Duodenal mucosa (tissue), 2 donors: ENCODE measurements around the gene TIAL1.
"Not testable (repeated sequence)": the region's sequence is repeated elsewhere in the genome, so short reads cannot be mapped to it uniquely, and the experiment has no call there.

Source experiments
- H3K27ac ChIP-seq: one replicate; pipeline ENCODE4 v1.7.0; 2013; ENCODE audit warnings: low read depth, low read length
- H3K27me3 ChIP-seq, 2 donors: one replicate each; pipeline ENCODE4 v1.7.0; 2013; ENCODE audit warnings: low read length in 2 of 2, control low read depth in 1 of 2; ENCODE audit not compliant: insufficient read depth in 2 of 2, control insufficient read depth in 1 of 2
- H3K36me3 ChIP-seq, 2 donors: one replicate each; pipeline ENCODE4 v1.7.0; 2013; ENCODE audit warnings: low read length in 2 of 2, control low read depth in 1 of 2; ENCODE audit not compliant: insufficient read depth in 2 of 2, control insufficient read depth in 1 of 2
- H3K4me1 ChIP-seq, 2 donors: one replicate each; pipeline ENCODE4 v1.7.0; 2013; ENCODE audit warnings: low read length in 2 of 2, control low read depth in 1 of 2; ENCODE audit not compliant: insufficient read depth in 2 of 2, control insufficient read depth in 1 of 2
- H3K4me3 ChIP-seq, 2 donors: one replicate each; pipeline ENCODE4 v1.7.0; 2013; ENCODE audit warnings: low read length in 2 of 2, low read depth in 1 of 2
- H3K9ac ChIP-seq, 2 donors: one replicate each; pipeline ENCODE4 v1.7.0; 2013; ENCODE audit warnings: low read length in 2 of 2, low read depth in 1 of 2
- H3K9me3 ChIP-seq, 2 donors: one replicate each; pipeline ENCODE4 v1.7.0; 2013; ENCODE audit warnings: low read length in 2 of 2, control low read depth in 1 of 2; ENCODE audit not compliant: control insufficient read depth in 1 of 2

Gene TIAL1

DNA sequence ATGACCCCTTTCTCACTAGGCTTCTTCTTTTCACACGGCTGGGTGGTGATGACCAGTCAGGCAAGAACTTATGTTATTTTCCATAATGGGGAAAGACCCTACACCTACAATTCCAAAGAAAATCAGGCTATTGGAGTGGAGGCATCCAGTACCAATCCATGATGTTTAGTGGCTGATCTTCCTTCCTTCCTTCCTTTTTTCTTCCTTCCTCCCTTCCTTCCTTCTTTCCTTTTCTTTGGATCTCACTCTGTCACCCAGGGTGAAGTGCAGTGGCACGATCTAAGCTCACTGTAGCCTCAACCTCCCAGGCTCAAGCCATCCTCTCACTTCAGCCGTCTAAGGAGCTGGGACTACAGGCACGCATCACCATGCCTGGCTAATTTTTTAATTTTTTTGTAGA, 56.7 kb downstream of the TIAL1 start:
- H3K27ac ChIP-seq, result no peak overlapping the region
- H3K9me3 ChIP-seq, result no peaks in the 10 kb centered on the region
- peak overlapping the region in 1 of 2 donors; percentile 81 for H3K4me3 ChIP-seq
- peaks cover 20 to 27% of the 10 kb centered on the region in 2 donors for H3K4me1 ChIP-seq
- H3K36me3 ChIP-seq, result no peaks in the 10 kb centered on the region
- H3K27me3 ChIP-seq, result no peaks in the 10 kb centered on the region
- no peak overlapping the region for H3K9ac ChIP-seq

DNA sequence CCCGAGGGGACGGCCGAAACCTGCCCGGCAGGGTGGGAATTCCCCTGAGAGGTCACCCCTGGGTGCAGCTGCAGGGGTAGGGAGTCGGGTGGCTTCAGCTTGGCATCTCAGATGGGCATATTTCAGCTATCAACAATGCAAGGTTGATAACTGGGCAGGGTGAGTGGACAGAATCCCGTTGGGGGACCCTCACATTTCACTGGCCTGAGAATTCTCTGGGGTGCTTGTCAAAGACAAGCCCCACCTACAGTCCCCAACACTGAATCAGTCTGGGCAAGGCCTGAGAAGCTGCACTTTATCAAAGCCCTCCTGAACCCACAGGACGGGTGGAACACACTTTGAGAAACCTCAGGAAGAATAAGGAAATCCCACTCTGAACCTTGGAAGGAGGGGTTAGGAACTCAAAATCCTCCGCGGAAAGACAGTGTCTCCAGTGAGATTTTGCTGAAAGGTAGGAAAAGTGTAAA, 57.4 kb downstream of the TIAL1 start:
- no peak overlapping the region for H3K27ac ChIP-seq
- H3K9ac ChIP-seq, result peak overlapping the region in 1 of 2 donors; percentile 38
- H3K4me1 ChIP-seq, result peaks cover 20 to 27% of the 10 kb centered on the region in 2 donors

DNA sequence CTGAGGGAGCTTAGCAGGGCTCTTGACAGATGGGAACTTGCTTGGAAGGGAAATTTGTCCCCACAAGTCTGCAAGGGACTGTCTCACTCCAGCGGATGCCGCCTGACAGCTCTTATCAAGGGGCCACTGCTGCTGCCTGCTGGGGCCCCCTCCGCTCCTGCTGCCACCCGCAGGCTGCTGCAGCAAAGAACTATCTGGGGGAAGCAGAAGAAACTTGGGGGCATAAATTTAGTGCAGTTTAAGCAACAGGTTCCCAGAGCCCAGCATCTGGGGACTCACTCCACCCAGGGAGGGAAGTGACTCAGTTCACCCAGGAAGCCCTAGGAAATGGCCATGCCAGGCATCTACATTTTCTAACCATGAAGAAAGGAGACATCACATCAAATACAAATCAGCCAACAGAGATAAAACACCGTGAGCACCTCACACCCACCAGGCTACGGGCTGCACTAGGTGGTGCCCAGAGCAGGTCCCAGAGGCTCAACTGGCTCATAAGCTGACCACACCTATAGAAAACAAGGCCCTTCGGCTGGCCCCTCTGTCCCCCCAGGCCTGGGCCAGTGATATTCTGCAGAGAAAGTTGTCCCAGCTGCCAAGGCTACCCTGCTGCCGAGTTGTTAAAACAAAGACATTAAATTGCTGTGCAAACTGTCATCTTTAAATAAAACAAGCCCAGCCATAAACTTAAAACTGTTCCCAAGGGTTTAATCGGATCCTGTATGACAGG, 58.0 kb downstream of the TIAL1 start:
- Histone ChIP-seq H3K9me3 (no peaks in the 10 kb centered on the region), H3K9ac (peak overlapping the region in 1 of 2 donors; percentile 38), H3K36me3 (no peaks in the 10 kb centered on the region), H3K27ac (no peak overlapping the region), H3K4me3 (peak overlapping the region; percentile 9 to 43), H3K4me1 (peaks cover 20 to 25% of the 10 kb centered on the region in 2 donors), H3K27me3 (no peaks in the 10 kb centered on the region)

More for the DNA sequence above, 57.4 kb downstream of the TIAL1 start:
- H3K27me3 ChIP-seq, result no peaks in the 10 kb centered on the region
- H3K9me3 ChIP-seq, result no peaks in the 10 kb centered on the region
- no peaks in the 10 kb centered on the region for H3K36me3 ChIP-seq
- peak overlapping the region; percentile 9 to 43 for H3K4me3 ChIP-seq

DNA sequence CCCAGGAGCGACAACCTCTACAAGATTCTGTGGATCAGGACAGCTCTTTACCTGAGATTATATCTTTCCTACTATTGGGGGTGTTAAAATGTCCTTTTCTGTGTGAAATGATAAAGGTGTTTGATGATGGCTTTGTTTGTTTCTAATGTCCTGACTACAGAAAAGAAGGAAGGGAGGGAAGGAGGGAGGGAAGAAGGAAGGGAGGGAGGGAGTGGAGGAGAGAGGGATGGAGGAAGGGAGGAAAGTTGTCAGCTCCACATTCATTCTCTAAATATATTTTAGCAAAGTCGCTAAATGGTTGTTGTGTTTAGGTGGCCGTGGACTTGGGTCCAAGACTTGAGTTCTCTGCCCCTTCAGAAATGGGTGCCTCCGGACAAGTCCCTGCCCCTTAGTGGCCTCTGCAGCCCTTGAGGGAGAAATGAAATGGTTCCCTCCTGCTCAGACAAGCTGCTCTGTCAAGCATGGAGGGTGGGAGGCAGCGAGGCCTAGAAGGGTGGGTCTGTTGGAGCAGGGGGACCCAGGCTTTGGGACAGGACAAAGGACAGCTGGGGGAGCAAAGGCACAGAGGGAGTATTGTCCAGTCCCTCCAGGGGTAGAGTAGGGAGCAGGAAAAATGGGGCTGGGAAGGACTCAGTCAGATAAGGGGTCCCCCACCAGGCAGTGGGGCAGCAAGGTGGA, 58.7 kb downstream of the TIAL1 start:
- Histone ChIP-seq H3K9ac (no peak overlapping the region), H3K4me3 (no peak overlapping the region), H3K4me1 (peaks cover 20 to 23% of the 10 kb centered on the region in 2 donors), H3K27ac (no peak overlapping the region), H3K9me3 (no peaks in the 10 kb centered on the region), H3K27me3 (no peaks in the 10 kb centered on the region), H3K36me3 (no peaks in the 10 kb centered on the region)

DNA sequence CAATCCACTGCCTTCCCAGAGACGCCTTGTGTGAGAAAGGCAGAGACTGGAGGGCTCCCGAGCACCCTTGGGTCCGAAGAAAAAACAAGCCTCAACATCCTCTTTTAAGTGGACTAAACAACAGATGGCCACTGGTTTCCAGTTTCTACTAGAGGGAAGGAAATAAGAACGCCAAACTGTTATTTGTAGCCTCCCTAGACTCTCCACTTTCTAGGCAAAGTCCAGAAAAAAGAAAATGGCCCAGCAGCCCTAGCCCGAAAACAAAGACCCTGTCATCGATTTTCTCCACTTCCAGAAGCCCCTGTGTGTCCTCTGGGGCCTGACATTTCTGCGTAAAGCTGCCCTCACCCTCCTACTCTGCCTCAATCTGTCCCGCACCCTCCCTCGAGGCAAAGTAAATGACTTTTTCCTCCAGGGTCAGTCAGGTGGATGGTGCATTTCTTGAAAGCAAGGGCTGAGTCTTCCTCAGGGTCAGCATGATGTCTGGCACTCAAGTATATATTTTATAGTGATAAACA, 60.2 kb downstream of the TIAL1 start:
- peak overlapping the region in 1 of 2 donors; percentile 2 for H3K9ac ChIP-seq
- peaks cover 16 to 23% of the 10 kb centered on the region in 2 donors for H3K4me1 ChIP-seq

DNA sequence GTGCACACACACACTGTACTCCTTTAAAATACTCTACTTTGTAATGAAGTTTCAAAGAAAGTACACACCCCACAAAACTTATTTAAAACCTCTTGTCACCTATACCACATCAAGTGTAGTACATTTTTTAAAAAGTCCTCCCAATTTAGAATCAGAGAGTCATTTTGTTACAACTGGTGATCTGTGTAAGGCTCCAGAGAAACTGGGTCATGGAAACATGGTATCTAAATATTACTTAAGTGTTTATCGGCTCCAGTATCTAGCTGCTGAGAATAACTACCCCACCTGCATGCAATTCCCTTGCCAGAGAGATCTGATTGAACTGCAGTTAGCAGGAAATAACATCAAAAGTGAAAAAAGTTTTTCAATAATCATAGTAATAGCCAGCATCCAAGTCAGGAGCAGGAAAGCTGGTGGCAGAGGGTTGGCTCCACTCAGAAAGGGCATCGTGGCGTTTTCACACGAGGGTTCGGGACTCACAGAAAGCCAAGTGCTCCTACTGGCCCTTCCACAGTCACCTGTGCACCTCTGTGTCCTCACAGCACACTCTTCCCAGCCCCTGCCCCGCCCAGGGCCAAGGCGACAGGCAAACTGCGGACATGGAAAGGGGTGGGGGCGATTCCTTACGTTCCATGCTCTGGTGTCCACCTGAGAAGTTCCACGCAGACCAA, 60.8 kb downstream of the TIAL1 start:
- no peak overlapping the region for H3K27ac ChIP-seq
- H3K9me3 ChIP-seq, result no peaks in the 10 kb centered on the region
- peak overlapping the region in 1 of 2 donors; percentile 2 for H3K9ac ChIP-seq
- H3K4me1 ChIP-seq, result peaks cover 16 to 23% of the 10 kb centered on the region in 2 donors
- no peaks in the 10 kb centered on the region for H3K27me3 ChIP-seq
- H3K36me3 ChIP-seq, result no peaks in the 10 kb centered on the region
- no peak overlapping the region for H3K4me3 ChIP-seq

More for the DNA sequence above, 60.2 kb downstream of the TIAL1 start:
- Histone ChIP-seq H3K9me3 (no peaks in the 10 kb centered on the region), H3K36me3 (no peaks in the 10 kb centered on the region), H3K27me3 (no peaks in the 10 kb centered on the region), H3K27ac (peak overlapping the region; percentile 10), H3K4me3 (no peak overlapping the region)

DNA sequence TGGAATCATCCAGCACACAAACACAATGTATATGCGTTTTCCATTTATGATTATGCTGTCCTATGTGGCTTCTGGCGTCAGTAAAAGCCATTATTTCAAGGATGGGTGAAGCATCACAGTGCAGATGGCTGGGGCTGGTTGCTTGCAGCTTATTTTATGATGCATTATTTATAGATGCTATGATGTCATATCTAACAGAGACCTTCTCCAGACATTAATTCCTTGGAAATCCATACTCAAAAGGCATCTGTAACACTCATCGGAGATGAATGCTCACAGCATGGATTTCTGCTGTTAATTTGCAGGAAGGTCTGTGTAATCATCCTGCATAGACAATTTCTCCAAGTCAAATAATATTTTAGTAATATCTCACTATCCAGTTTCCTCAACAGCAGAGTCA, 61.5 kb downstream of the TIAL1 start:
- H3K4me1 ChIP-seq, result peaks cover 16 to 19% of the 10 kb centered on the region in 2 donors
- no peak overlapping the region for H3K27ac ChIP-seq
- H3K36me3 ChIP-seq, result no peaks in the 10 kb centered on the region
- no peak overlapping the region for H3K4me3 ChIP-seq
- H3K9ac ChIP-seq, result no peak overlapping the region
- H3K27me3 ChIP-seq, result no peaks in the 10 kb centered on the region
- no peaks in the 10 kb centered on the region for H3K9me3 ChIP-seq

DNA sequence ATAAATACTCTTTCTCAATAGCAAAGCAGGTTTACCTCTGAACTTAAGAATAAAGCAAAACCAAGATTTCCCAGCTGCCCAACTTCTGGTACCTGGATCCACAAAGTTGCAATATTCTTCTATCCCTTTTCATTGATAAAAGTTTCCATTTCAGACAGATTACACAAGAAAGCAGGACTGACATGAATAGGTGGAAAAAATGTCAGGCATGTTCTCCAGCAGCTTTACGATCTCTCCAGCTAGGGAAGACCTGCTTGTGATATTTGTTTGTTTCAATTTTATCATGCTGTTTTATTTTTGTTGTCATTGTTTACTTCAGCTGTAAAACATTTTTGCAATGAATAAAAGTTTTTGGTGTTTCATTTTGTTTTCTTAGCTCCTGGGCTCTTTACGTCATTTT, 63.3 kb downstream of the TIAL1 start:
- H3K4me3 ChIP-seq, result no peak overlapping the region
- no peaks in the 10 kb centered on the region for H3K9me3 ChIP-seq
- no peaks in the 10 kb centered on the region for H3K27me3 ChIP-seq
- no peak overlapping the region for H3K27ac ChIP-seq
- H3K9ac ChIP-seq, result no peak overlapping the region
- H3K36me3 ChIP-seq, result no peaks in the 10 kb centered on the region
- peaks cover 9 to 11% of the 10 kb centered on the region in 2 donors for H3K4me1 ChIP-seq

DNA sequence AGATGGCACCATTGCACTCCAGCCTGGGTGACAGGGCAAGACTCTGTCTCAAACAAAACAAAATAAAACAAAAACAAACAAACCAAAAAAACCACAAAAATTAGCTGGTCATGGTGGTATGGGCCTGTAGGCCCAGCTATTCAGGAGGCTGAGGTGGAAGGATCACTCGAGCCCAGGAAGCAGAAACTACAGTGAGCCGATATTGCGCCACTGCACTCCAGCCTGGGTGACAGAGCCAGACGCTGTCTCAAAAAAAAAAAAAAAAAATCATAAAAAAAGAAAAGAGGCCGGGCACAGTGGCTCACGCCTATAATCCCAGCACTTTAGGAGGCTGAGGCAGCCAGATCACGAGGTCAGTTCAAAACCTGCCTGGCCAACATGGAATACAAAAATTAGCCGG, 64.0 kb downstream of the TIAL1 start:
- H3K27ac ChIP-seq, H3K9me3 ChIP-seq, H3K27me3 ChIP-seq, H3K9ac ChIP-seq, H3K4me3 ChIP-seq, H3K4me1 ChIP-seq, H3K36me3 ChIP-seq: not testable (repeated sequence)

DNA sequence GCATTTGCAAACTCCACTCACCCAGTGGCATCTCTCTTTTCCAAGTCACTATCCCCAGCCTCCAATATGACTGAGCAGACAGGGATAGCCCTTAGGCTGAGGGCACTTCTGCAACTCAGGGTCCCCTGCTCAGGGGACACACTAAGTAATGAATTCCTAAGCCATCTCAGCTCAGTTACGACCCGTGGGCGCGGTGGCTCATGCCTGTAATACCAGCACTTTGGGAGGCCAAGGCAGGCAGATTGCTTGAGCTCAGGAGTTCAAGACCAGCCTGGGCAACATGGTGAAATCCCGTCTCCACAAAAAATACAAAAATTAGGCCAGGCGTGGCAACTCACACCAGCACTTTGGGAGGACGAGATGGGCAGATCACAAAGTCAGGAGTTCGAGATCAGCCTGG, 64.5 kb downstream of the TIAL1 start:
- not testable (repeated sequence) for H3K4me3 ChIP-seq, H3K27me3 ChIP-seq, H3K27ac ChIP-seq, H3K36me3 ChIP-seq, H3K9me3 ChIP-seq, H3K9ac ChIP-seq, H3K4me1 ChIP-seq
